Activated B cell treated with CpG ODN at 0.5 μM for 24 hours (primary cell): Measurements from ENCODE around the gene PRRT2. TPM values are rescaled to one million over a fixed set of nuclear protein-coding genes. Genes with fewer than 3 reads are reported as not detected.

Source experiments
- ATAC-seq: fragments of 200-7000 bp; cut with Tn5 transposase; one replicate; pipeline ENCODE4 v1.10.0; 2021; ENCODE audit warnings: low read depth, mild to moderate bottlenecking, moderate library complexity
- CTCF ChIA-PET: fragments of 350-600 bp; sonication (Branson Sonifier 250); formaldehyde crosslinking; loops from one replicate; lab custom pipeline; 2021; ENCODE audit warnings: antibody characterized with exemption; lab: Charles Lee
- POLR2A ChIA-PET: fragments of 350-600 bp; sonication (Branson Sonifier 250); formaldehyde crosslinking; loops from one replicate; lab custom pipeline; 2021; ENCODE audit warnings: antibody characterized with exemption; lab: Charles Lee
- DNase-seq: peaks from one replicate; pipeline ENCODE4 v3.0.0; 2022
- H3K27ac Mint-ChIP-seq: one replicate; pipeline ENCODE4 v1.8.0; 2020; ENCODE audit warnings: mixed read lengths
- H3K27me3 Mint-ChIP-seq: one replicate; pipeline ENCODE4 v1.8.0; 2021; ENCODE audit warnings: mixed read lengths
- H3K36me3 Mint-ChIP-seq: one replicate; pipeline ENCODE4 v1.8.0; 2021; ENCODE audit warnings: low read depth, mixed read lengths
- H3K4me1 Mint-ChIP-seq: one replicate; pipeline ENCODE4 v1.8.0; 2021; ENCODE audit warnings: mixed read lengths
- H3K4me3 Mint-ChIP-seq: one replicate; pipeline ENCODE4 v1.8.0; 2020; ENCODE audit warnings: mild to moderate bottlenecking, mixed read lengths
- H3K9me3 Mint-ChIP-seq: one replicate; pipeline ENCODE4 v1.8.0; 2020; ENCODE audit warnings: mixed read lengths
- intact Hi-C: fragments of 100-400 bp; cut with micrococcal nuclease; formaldehyde crosslinking; loops from one replicate; pipeline ENCODE4 v1.15.1; 2024
- total RNA-seq: library from RNA; stranded (reverse); gene quantifications from 2 replicates; pipeline ENCODE4 v1.2.3, GENCODE V29; 2022
- TF ChIP-seq, protein P1 (sequence below): fragments of 200-600 bp; IDR thresholded peaks from one replicate; pipeline ENCODE4 v1.8.0; 2022; ENCODE audit warnings: antibody characterized with exemption, mild to moderate bottlenecking

PRRT2 gene
- total RNA-seq, 1 donor from 2014 or later, result 0.11 TPM

DNA sequence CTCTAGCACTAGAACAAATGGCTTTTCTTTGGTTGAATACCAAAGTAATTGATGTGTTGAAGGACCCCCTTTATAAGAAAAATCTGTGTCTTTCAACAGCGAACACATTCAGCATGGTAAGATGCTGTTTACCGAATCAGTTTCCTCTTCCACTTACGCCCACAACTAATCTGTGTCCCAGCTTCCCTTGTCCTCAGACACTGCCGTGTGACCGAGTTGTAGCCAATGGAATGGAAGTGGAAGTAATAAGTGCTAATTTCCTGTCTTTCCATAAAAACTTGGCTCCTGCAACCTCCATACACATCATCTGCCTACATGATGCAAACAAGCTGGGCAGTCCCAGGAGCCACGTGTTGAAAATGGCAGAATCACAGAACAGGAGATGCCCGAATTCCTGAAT is 40.7 kb downstream of the PRRT2 start:
- DNase-seq (no peak), ATAC-seq (no peak)
- Mint-ChIP-seq H3K4me3 (no peak overlapping the region), H3K36me3 (peaks cover 6% of the 10 kb centered on the region), H3K4me1 (no peaks in the 10 kb centered on the region), H3K9me3 (no peaks in the 10 kb centered on the region), H3K27me3 (no peaks in the 10 kb centered on the region), H3K27ac (no peak overlapping the region)
- intact Hi-C loops, result no loop called here
- TF ChIP-seq, protein P1, sequence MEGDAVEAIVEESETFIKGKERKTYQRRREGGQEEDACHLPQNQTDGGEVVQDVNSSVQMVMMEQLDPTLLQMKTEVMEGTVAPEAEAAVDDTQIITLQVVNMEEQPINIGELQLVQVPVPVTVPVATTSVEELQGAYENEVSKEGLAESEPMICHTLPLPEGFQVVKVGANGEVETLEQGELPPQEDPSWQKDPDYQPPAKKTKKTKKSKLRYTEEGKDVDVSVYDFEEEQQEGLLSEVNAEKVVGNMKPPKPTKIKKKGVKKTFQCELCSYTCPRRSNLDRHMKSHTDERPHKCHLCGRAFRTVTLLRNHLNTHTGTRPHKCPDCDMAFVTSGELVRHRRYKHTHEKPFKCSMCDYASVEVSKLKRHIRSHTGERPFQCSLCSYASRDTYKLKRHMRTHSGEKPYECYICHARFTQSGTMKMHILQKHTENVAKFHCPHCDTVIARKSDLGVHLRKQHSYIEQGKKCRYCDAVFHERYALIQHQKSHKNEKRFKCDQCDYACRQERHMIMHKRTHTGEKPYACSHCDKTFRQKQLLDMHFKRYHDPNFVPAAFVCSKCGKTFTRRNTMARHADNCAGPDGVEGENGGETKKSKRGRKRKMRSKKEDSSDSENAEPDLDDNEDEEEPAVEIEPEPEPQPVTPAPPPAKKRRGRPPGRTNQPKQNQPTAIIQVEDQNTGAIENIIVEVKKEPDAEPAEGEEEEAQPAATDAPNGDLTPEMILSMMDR, result no peak
- ChIA-PET CTCF (no interaction called here), POLR2A (interaction anchor here (0.6 kb wide), 2 partner anchors 28 to 52 kb away, joined by 3 read pairs; no protein-coding TSS in a partner anchor)

DNA sequence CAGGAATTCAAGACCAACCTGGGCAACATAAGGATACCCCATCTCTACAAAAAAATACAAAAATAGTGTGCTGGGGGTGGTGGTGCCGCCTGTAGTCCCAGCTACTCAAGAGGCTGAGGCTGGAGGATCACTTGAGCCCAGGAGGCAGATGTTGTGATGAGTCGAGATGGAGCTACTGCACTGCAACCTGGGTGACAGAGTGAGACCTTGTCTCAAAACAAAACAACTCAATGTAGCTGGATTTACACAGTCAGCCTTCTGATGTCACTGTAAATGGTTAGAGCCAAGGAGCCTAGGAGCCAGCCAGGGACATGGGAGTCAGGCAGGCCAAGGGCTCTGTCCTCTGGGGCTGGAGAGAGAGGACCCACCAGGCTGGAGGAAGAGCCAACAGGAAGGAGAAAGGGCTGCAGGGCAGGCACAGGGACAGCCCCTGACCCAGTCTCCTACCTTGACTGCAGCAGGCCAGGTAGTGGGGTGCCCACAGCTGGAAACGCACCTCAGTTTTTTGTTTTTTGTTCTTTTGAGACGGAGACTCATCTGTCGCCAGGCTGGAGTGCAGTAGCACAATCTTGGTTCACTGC is 42.6 kb downstream of the PRRT2 start:
- Mint-ChIP-seq H3K27ac (no peak overlapping the region), H3K36me3 (peaks cover 18% of the 10 kb centered on the region), H3K27me3 (no peaks in the 10 kb centered on the region), H3K4me1 (no peaks in the 10 kb centered on the region), H3K9me3 (no peaks in the 10 kb centered on the region), H3K4me3 (no peak overlapping the region)
- intact Hi-C loops, result no loop called here
- no peak for DNase-seq
- no peak for ATAC-seq
- POLR2A ChIA-PET, result no interaction called here
- CTCF ChIA-PET, result interaction anchor here (0.7 kb wide), 1 partner anchor 8 kb away, joined by 3 read pairs; no protein-coding TSS in a partner anchor
- TF ChIP-seq, protein P1, result no peak

DNA sequence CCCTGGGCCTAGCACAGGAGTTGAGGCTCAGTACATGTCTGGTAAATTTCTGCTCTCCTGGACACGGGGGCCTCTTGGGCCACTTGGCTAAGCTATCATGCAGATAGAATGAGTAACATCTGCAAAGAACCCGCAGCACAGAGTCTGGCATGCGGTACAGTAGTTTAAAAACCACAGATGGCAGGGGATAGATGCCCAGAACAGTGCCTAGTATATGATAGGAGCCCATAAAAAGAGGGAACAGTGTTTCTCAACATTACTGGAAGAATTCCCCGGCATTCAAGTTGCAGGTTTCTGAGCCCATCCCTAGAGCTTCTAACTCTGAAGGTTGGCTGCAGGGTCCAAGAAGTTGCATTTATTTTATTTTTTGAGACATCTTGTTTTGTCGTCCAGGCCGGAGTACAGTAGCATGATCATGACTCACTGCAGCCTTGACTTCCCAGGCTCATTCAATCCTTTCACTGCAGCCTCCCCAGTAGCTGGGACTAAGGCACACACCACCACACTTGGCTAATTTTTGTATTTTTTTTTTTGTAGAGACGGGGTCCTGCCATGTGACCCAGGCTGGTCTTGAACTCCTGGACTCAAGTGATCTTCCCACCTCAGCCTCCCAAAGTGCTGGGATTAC is 45.3 kb downstream of the PRRT2 start:
- ATAC-seq (no peak), DNase-seq (no peak)
- Mint-ChIP-seq H3K9me3 (no peaks in the 10 kb centered on the region), H3K4me1 (peaks cover 15% of the 10 kb centered on the region), H3K27me3 (no peaks in the 10 kb centered on the region), H3K36me3 (peaks cover 33% of the 10 kb centered on the region), H3K4me3 (no peak overlapping the region), H3K27ac (no peak overlapping the region)
- intact Hi-C loops, result no loop called here
- CTCF ChIA-PET, result interaction anchor here (1.2 kb wide), 1 partner anchor 9 kb away, joined by 3 read pairs; no protein-coding TSS in a partner anchor
- TF ChIP-seq, protein P1, result no peak
- POLR2A ChIA-PET, result interaction anchor here (0.6 to 0.7 kb wide), 2 partner anchors 28 to 31 kb away, joined by 3 to 4 read pairs; no protein-coding TSS in a partner anchor

DNA sequence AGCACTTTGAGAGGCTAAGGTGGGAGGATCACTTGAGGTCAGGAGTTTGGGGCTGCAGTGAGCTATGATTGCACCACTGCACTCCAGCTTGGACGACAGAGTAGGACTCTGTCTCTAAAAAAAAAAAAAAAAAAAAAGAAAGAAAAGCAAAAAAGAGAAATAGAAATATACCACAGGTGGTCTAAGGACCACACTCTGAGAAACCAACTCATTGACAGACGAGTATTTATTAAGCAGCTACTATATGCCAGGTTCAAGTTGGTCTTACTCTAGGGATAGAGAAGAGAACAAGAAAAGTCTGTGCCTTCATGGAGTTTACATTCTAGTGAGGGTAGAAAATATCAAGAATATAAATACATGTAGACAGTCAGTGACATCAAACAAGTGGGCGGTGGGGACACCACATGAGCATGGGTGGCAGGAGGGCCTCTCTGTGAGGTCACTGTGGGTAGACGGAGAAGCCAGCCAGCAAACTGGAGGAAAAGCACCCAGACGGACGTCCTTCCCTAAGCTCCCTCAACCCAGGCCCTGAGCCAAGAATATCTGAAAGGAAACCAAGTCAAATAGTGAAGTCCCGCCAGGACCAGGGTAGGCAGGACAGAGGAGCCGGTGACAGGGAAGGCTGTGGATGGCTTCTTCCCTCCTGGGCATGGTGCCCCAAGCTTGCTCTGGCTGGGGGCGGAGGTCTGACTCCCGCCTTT is 46.3 kb downstream of the PRRT2 start:
- Mint-ChIP-seq H3K4me3 (no peak overlapping the region), H3K27me3 (no peaks in the 10 kb centered on the region), H3K9me3 (no peaks in the 10 kb centered on the region), H3K27ac (no peak overlapping the region), H3K36me3 (peaks cover 37% of the 10 kb centered on the region), H3K4me1 (peaks cover 22% of the 10 kb centered on the region)
- intact Hi-C loops, result no loop called here
- DNase-seq (no peak), ATAC-seq (no peak)
- POLR2A ChIA-PET, result interaction anchor here (0.6 to 0.7 kb wide), 4 partner anchors 27 to 53 kb away, joined by 3 to 10 read pairs (median 5); no protein-coding TSS in a partner anchor
- CTCF ChIA-PET, result no interaction called here
- TF ChIP-seq, protein P1, result no peak

DNA sequence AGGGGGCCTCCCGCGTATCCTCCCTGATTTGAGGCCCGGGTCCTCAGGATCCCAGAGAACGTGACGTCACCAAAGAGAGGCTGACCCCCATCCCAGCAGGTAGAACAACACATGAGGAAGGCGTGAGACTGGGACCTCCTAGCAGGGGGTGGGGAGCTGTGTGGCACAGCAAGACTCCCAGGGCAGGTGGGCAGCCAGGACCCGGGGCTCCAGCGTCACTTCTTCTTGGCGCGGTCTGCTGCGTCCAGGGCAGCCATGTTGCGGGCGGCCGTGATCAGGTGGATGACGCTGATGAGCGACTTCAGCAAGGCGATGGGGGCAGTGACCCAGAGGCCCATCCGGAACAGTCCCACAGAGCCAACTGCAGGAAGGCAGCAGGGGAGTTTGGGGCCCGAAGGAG is 47.0 kb downstream of the PRRT2 start:
- POLR2A ChIA-PET, result no interaction called here
- H3K27me3 Mint-ChIP-seq, result no peaks in the 10 kb centered on the region
- CTCF ChIA-PET, result no interaction called here
- intact Hi-C loops, result no loop called here
- ATAC-seq (no peak), DNase-seq (no peak)
- H3K4me1 Mint-ChIP-seq, result peaks cover 24% of the 10 kb centered on the region
- H3K9me3 Mint-ChIP-seq, result no peaks in the 10 kb centered on the region
- no peak overlapping the region for H3K4me3 Mint-ChIP-seq
- peaks cover 37% of the 10 kb centered on the region for H3K36me3 Mint-ChIP-seq
- TF ChIP-seq, protein P1, result no peak
- H3K27ac Mint-ChIP-seq, result no peak overlapping the region
